ENCODE measurements around the gene ASPDH. TPM values are rescaled to one million over a fixed set of nuclear protein-coding genes. Genes with fewer than 3 reads are reported as not detected.
A peak's percentile ranks its signal among the peaks of the same experiment; 100 is the strongest.

The ASPDH gene
- total and polyA plus RNA-seq, 2 donors (not counting 1 experiment from before 2014, with no cell fraction given) = not detected

DNA sequence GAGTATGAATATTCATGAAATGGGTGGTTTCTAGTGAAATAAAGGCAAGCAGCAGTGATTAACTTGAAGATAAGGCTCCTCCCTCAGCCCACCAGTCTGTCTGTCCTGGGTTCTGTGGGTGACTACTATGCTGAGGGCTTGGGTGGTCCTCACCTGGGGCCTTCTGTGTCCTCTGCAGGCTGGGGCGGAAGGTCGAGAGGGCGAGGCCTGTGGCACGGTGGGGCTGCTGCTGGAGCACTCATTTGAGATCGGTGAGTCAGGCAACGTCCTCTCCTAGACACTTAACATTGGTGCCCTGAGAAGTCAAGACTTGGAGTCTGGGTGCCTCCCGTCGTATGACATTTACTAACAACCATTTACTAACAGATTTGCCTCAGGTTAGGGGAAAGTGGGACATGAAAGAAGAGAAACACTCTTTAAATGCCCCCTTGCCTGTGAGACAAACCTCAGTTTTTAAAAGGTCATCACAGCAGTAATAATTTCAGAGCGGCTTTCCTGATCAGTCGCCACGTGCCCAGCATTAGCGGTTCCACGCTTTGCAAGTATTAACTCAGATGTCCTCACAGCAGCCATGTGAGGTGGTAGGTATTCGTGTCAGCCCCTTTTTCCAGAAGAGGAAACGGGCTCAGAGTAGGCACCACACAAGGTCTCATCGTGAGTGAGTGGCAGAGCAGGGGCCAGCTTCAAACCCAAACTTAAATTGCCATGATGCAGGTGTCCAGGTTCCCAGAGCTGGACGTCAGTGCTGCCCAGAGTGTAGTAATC, 35.8 kb downstream of the ASPDH start:
- H3K79me2 ChIP-seq (ENCODE audit: control insufficient read depth, insufficient read depth, low read length) = peaks cover 45% of the 10 kb centered on the region
- Mint-ChIP-seq H3K27me3 (no peaks in the 10 kb centered on the region), H3K27ac (peak overlapping the region; percentile 17), H3K4me1 (peaks cover 29% of the 10 kb centered on the region), H3K9me3 (ENCODE audit: insufficient read depth) (no peaks in the 10 kb centered on the region), H3K4me3 (peak overlapping the region; percentile 99)
- peaks cover 14 to 23% of the 10 kb centered on the region in 2 donors for H3K4me1 ChIP-seq (ENCODE audit: control insufficient read depth in 2 of 2, insufficient read depth in 2 of 2, low read length in 2 of 2)
- no peak overlapping the region for H2AFZ ChIP-seq (ENCODE audit: insufficient read depth, low read depth, low read length, poor library complexity, severe bottlenecking)
- POLR2A ChIA-PET = no interaction called here
- H3K27ac ChIP-seq (ENCODE audit: low read length in 2 of 2) = no peak overlapping the region
- H3K4me3 ChIP-seq (ENCODE audit: control extremely low read depth in 1 of 5, extremely low read depth in 1 of 5, insufficient read depth in 1 of 5, low read depth in 2 of 5, low read length in 4 of 5) = peak overlapping the region in 1 of 5 experiments; percentile 11
- DNase-seq = no peak
- CTCF ChIA-PET = interaction anchor here (0.8 to 1.5 kb wide), 4 partner anchors 14 to 121 kb away, joined by 3 to 4 read pairs (median 4); partner anchors contain the start of gene JOSD2
- H4K20me1 ChIP-seq (ENCODE audit: control insufficient read depth, insufficient read depth, low read length, poor library complexity, severe bottlenecking) = peaks cover 49% of the 10 kb centered on the region
- WGBS (ENCODE audit: insufficient coverage) = 99% methylated on average over 11 of the region's 17 CpGs
- H3K4me2 ChIP-seq (replicated peaks; ENCODE audit: low read depth, low read length, poor library complexity, severe bottlenecking) = peak overlapping the region; percentile 99
- intact Hi-C loops (cut with micrococcal nuclease) = no loop called here
- no peak for ATAC-seq (ENCODE audit: low read depth)
- H3K9ac ChIP-seq (ENCODE audit: low read length) = peak overlapping the region; percentile 100
- no peaks in the 10 kb centered on the region for H3K27me3 ChIP-seq (replicated peaks in 1 of 4; ENCODE audit: control extremely low read depth in 1 of 4, control insufficient read depth in 3 of 4, insufficient read depth in 4 of 4, low read length in 3 of 4)
- peaks cover 0 to 11% (median 0%) of the 10 kb centered on the region in 3 donors for H3K9me3 ChIP-seq (ENCODE audit: control extremely low read depth in 1 of 3, control insufficient read depth in 2 of 3, insufficient read depth in 1 of 3, low read length in 2 of 3)
- TF ChIP-seq EZH2 (IDR thresholded peaks at IDR 0.05; ENCODE audit: borderline replicate concordance, insufficient read depth, low read depth, low read length, poor library complexity, severe bottlenecking) = no peak
- TF ChIP-seq, protein P1, sequence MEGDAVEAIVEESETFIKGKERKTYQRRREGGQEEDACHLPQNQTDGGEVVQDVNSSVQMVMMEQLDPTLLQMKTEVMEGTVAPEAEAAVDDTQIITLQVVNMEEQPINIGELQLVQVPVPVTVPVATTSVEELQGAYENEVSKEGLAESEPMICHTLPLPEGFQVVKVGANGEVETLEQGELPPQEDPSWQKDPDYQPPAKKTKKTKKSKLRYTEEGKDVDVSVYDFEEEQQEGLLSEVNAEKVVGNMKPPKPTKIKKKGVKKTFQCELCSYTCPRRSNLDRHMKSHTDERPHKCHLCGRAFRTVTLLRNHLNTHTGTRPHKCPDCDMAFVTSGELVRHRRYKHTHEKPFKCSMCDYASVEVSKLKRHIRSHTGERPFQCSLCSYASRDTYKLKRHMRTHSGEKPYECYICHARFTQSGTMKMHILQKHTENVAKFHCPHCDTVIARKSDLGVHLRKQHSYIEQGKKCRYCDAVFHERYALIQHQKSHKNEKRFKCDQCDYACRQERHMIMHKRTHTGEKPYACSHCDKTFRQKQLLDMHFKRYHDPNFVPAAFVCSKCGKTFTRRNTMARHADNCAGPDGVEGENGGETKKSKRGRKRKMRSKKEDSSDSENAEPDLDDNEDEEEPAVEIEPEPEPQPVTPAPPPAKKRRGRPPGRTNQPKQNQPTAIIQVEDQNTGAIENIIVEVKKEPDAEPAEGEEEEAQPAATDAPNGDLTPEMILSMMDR (IDR thresholded peaks at IDR 0.05) = no peak
- peaks cover 0 to 46% of the 10 kb centered on the region in 2 experiments for H3K36me3 ChIP-seq (replicated peaks in 1 of 2; ENCODE audit: control extremely low read depth in 1 of 2, control insufficient read depth in 1 of 2, extremely low read depth in 1 of 2, insufficient read depth in 2 of 2, low read length in 1 of 2)

DNA sequence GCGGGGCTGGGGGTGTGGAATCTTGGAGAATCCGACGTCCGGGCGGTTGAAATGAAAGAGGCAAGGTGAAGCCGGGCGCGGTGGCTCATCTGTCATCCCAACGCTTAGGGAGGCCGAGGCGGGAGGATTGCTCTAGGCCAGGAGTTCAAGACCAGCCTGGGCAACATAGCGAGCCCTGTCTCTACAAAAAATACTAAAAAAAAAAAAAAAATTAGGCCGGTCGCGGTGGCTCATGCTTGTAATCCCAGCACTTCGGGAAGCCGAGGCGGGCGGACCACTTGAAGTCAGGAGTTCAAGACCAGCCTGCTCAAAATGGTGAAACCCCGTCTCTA, 36.8 kb downstream of the ASPDH start:
- H3K9me3 ChIP-seq (ENCODE audit: control extremely low read depth in 1 of 3, control insufficient read depth in 2 of 3, insufficient read depth in 1 of 3, low read length in 2 of 3) = peaks cover 0 to 11% (median 0%) of the 10 kb centered on the region in 3 donors
- peak overlapping the region; percentile 100 for H3K9ac ChIP-seq (ENCODE audit: low read length)
- no peaks in the 10 kb centered on the region for H3K27me3 ChIP-seq (replicated peaks in 1 of 4; ENCODE audit: control extremely low read depth in 1 of 4, control insufficient read depth in 3 of 4, insufficient read depth in 4 of 4, low read length in 3 of 4)
- H3K4me2 ChIP-seq (replicated peaks; ENCODE audit: low read depth, low read length, poor library complexity, severe bottlenecking) = peak overlapping the region; percentile 99
- Mint-ChIP-seq H3K4me3 (peak overlapping the region; percentile 99), H3K27me3 (no peaks in the 10 kb centered on the region), H3K4me1 (peaks cover 29% of the 10 kb centered on the region), H3K27ac (peak overlapping the region; percentile 94), H3K9me3 (ENCODE audit: insufficient read depth) (no peaks in the 10 kb centered on the region)
- intact Hi-C loops (cut with micrococcal nuclease) = loop anchor here (1.0 kb wide), 2 partner anchors 17 to 62 kb away; no protein-coding TSS in a partner anchor
- peaks cover 0 to 40% of the 10 kb centered on the region in 2 experiments for H3K36me3 ChIP-seq (replicated peaks in 1 of 2; ENCODE audit: control extremely low read depth in 1 of 2, control insufficient read depth in 1 of 2, extremely low read depth in 1 of 2, insufficient read depth in 2 of 2, low read length in 1 of 2)
- ChIA-PET CTCF (no interaction called here), POLR2A (interaction anchor here (0.7 kb wide), 1 partner anchor 119 kb away, joined by 4 read pairs; no protein-coding TSS in a partner anchor)
- TF ChIP-seq, protein P1 (IDR thresholded peaks at IDR 0.05) = no peak
- TF ChIP-seq EZH2 (IDR thresholded peaks at IDR 0.05; ENCODE audit: borderline replicate concordance, insufficient read depth, low read depth, low read length, poor library complexity, severe bottlenecking) = no peak
- WGBS (ENCODE audit: insufficient coverage) = 23% methylated on average over 18 of the region's 20 CpGs
- H3K79me2 ChIP-seq (ENCODE audit: control insufficient read depth, insufficient read depth, low read length) = peaks cover 45% of the 10 kb centered on the region
- peaks cover 14 to 23% of the 10 kb centered on the region in 2 donors for H3K4me1 ChIP-seq (ENCODE audit: control insufficient read depth in 2 of 2, insufficient read depth in 2 of 2, low read length in 2 of 2)
- ATAC-seq (ENCODE audit: low read depth) (no peak), DNase-seq (no peak)
- peaks cover 49% of the 10 kb centered on the region for H4K20me1 ChIP-seq (ENCODE audit: control insufficient read depth, insufficient read depth, low read length, poor library complexity, severe bottlenecking)
- peak overlapping the region; percentile 35 to 100 (median 98) for H3K4me3 ChIP-seq (ENCODE audit: control extremely low read depth in 1 of 5, extremely low read depth in 1 of 5, insufficient read depth in 1 of 5, low read depth in 2 of 5, low read length in 4 of 5)
- H2AFZ ChIP-seq (ENCODE audit: insufficient read depth, low read depth, low read length, poor library complexity, severe bottlenecking) = peak overlapping the region; percentile 99
- peak overlapping the region; percentile 82 to 90 for H3K27ac ChIP-seq (ENCODE audit: low read length in 2 of 2)
